ENCODE measurements around the gene PRND.
"Not testable (repeated sequence)": the region's sequence is repeated elsewhere in the genome, so short reads cannot be mapped to it uniquely, and the experiment has no call there.

The PRND gene

GRCh38 chr20:4721719-4722118 is at the start of gene PRND:
Gene PRND (plus strand): TSS chr20:4721909. CDS start chr20:4724552, 2,643 bp downstream.
- DNase-seq (ENCODE audit: low read depth, low spot score) = no peak

- no peak for DNase-seq (ENCODE audit: low read depth, low spot score)
Observed at GRCh38 chr20:4672948-4673347, 48.8 kb upstream of the PRND start.

GRCh38 chr20:4673371-4674001 is 48.2 kb upstream of the PRND start:
- no peak for DNase-seq (ENCODE audit: low read depth, low spot score)

GRCh38 chr20:4674672-4675071 is 47.0 kb upstream of the PRND start:
- no peak for DNase-seq (ENCODE audit: low read depth, low spot score)

GRCh38 chr20:4677846-4678245 is 43.9 kb upstream of the PRND start:
- DNase-seq (ENCODE audit: low read depth, low spot score) = no peak

DNA sequence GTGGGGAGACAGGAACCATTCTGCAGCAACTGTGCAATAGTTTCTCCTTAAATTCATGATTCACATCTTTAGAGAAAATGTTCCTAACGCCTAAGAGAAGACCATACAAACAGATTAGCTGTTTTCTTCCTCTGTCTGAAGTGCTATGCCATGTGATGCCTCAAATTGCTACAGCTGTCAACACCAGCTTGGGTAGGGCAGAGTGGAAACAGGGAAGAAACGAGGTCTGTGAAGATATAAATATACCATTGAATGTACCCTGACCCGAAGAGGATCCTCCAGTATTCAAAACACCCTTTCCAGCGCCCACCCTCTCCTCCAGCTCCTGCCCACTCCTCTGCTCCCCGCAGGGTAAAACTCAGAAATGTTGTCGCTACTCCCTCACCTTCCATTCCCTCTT is 40.3 kb upstream of the PRND start:
- no peak for DNase-seq (ENCODE audit: low read depth, low spot score)

- DNase-seq (ENCODE audit: low read depth, low spot score) = no peak
Observed at GRCh38 chr20:4681991-4682401, 39.7 kb upstream of the PRND start.

DNA sequence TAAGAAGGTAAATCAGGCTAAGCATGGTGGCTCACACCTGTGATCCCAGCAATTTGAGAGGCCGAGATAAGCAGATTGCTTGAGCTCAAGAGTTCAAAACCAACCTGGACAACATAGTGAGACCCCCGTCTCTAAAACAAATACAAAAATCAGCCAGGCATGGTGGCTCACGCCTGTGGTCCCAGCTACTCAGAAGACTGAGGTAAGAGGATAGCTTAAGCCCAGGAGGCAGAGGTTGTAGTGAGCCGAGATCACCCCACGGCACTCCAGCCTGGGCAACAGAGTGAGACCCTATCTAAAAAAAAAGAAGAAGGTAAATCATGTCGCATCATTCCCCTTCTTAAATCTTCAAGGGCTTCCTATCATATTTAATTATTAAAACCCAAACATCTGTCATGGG is 39.0 kb upstream of the PRND start:
- no peak for DNase-seq (ENCODE audit: low read depth, low spot score)

DNA sequence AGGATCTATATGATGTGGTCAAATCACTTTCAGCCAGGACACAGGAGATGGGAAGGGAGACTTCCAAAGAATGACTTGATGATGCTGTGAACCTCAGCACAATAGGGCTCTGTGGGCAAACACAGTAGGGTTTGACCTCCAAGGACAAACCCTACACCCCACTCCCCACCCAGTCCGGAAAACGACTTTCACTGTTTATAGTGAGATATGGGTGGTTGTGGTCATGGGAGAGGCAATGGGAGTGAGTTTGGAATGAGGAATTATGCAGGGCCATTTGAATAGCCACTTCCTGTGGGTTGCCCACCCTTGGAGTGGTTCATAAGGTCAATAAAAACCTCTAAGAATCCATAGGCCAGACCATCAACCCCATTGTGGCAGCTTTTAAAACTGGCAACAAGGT is 38.4 kb upstream of the PRND start:
- DNase-seq (ENCODE audit: low read depth, low spot score) = no peak

GRCh38 chr20:4684837-4685413 is 36.8 kb upstream of the PRND start:
- DNase-seq (ENCODE audit: low read depth, low spot score) = no peak

GRCh38 chr20:4685923-4686221 is 35.8 kb upstream of the PRND start:
- DNase-seq (ENCODE audit: low read depth, low spot score) = no peak

DNA sequence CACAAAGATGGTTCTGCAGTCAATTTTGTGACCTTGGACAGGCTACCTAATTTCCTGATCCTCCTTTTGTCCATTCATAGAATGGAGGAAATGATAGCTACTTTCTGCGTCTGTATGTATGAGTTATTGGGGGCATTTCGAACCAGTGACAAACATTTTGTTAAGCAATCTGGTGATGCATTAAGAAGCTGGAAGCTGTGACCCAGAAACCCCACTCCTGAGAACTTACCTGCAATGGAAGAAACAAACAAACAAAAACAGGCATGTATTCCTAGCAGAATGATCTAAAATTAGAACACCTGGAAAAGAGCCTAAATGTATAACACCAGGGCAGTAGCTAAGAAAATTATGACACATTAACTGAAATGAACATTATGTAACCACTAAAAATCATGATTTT is 33.4 kb upstream of the PRND start:
- no peak for DNase-seq (ENCODE audit: low read depth, low spot score)

- no peak for DNase-seq (ENCODE audit: low read depth, low spot score)
Observed at GRCh38 chr20:4689220-4689619, 32.5 kb upstream of the PRND start.

DNA sequence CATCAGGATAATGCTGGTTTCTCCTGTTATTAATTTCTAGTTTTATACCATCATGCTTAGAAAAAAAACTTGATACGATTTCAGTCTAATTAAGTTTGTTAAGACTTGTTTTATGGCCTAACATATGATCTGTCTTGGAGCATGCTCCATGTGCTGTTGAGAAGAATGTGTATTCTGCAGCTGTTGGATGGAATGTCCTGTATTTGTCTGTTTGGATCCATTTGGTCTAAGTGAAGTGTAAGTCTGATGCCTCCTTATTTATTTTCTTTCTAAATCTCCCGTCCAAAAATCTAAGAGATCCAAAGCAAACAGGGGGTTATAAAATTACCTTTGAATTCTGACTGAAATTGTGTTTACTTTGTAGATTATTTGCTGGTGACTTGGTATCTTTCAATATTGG is 30.0 kb upstream of the PRND start:
- DNase-seq (ENCODE audit: low read depth, low spot score) = no peak

GRCh38 chr20:4694076-4694475 is 27.6 kb upstream of the PRND start:
- no peak for DNase-seq (ENCODE audit: low read depth, low spot score)

DNA sequence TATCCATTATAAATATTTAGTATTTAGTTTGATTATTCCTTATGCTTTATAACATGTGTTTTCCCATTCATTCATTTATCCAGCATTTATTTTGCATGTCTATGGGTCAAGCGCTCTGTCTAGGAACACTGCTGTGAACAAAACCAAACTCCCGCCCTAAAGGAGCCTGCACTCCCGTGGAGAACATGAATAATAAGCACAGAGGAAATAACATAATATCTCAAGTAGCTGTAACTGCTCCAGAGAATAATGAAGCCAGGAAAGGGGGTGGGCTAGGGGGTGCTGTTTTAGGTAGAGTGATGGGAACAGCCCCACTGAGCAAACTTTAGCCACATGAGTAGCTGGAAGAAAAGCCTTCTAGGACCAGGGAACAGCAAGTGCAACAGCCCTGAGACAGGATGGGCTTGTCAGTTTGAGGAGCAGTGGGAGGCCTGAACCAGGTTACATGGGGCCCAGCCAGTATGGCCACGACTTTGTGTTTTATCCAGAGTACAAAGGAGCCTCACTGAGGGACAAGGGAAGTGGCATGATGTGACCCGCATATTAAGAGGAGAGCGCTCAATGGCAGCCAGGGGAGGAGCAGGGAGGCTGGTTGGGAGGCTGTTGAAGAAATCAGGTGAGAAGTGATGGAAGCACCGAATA is 24.4 kb upstream of the PRND start:
- DNase-seq (ENCODE audit: low read depth, low spot score) = no peak

- DNase-seq (ENCODE audit: low read depth, low spot score) = no peak
Observed at GRCh38 chr20:4697831-4698221, 23.9 kb upstream of the PRND start.

GRCh38 chr20:4699216-4699615 is 22.5 kb upstream of the PRND start:
- no peak for DNase-seq (ENCODE audit: low read depth, low spot score)

DNA sequence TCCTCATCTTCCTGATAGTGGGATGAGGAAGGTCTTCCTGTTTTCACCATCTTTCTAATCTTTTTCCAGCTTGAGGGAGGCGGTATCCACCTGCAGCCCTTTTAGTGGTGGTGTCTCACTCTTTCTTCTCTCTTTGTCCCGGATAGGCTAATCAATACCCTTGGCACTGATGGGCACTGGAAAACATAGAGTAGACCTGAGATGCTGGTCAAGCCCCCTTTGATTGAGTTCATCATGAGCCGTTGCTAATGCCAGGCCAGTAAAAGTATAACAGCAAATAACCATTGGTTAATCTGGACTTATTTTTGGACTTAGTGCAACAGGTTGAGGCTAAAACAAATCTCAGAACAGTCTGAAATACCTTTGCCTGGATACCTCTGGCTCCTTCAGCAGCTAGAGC is 21.8 kb upstream of the PRND start:
- no peak for DNase-seq (ENCODE audit: low read depth, low spot score)

- DNase-seq (ENCODE audit: low read depth, low spot score) = no peak
Observed at GRCh38 chr20:4702562-4703280, 19.0 kb upstream of the PRND start.

DNA sequence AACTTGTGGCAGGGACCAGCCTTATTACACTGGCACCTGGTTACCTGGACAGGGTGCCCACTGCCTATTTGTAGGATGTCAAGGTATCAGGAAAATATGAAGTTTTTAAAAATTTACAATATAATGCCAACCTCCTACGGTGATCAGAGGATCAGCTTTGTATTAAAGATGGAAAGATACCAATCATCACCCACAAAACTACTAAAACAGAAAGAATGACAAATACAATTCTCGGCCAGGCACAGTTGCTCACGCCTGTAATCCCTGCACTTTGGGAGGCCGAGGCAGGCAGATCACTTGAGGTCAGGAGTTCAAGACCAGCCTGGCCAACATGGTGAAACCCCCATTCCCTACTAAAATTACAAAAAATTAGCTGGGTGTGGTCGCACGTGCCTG is 18.4 kb upstream of the PRND start:
- no peak for DNase-seq (ENCODE audit: low read depth, low spot score)

- DNase-seq (ENCODE audit: low read depth, low spot score) = not testable (repeated sequence)
Observed at GRCh38 chr20:4706941-4707340, 14.8 kb upstream of the PRND start.

DNA sequence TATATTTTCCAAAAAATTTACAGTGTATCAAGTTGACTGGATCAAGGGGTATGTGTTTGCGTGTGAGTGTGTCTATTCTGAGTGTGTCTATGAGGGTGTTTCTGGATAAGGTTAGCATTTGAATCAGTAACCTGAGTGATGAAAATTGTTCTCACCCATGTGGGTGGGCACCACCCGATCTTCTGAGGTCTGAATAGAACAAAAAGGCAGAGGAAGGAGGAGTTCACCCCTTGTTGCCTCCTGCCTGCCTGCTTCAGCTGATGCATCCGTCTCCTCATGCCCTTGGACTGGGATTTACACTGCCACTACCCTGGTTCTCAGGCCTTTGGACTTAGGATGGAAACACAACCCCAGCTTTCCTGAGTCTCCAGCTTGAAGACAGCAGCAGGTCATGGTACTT is 13.7 kb upstream of the PRND start:
- no peak for DNase-seq (ENCODE audit: low read depth, low spot score)

Measured in activated naive CD8-positive, alpha-beta T cell treated with anti-CD3 and anti-CD28 coated beads, Interleukin-2, amount 50 U/mL, for 16 hours (primary cell).